Ishikawa (cell line): ENCODE results near the gene TNIP2.

ENCODE experiments used
- CEBPB ChIP-seq: IDR thresholded peaks from 2 replicates; pipeline ENCODE4 v1.6.1; 2012
- CREB1 ChIP-seq: IDR thresholded peaks from 2 replicates; pipeline ENCODE4 v1.6.1; 2012; ENCODE audit warnings: low read depth
- EGR1 ChIP-seq: IDR thresholded peaks from 2 replicates; pipeline ENCODE4 v1.6.1; 2012
- EP300 ChIP-seq: IDR thresholded peaks from 2 replicates; pipeline ENCODE4 v1.6.1; 2012; ENCODE audit warnings: borderline replicate concordance
- FOXM1 ChIP-seq: IDR thresholded peaks from 2 replicates; pipeline ENCODE4 v1.6.1; 2012; ENCODE audit warnings: low read depth, borderline replicate concordance
- NFIC ChIP-seq: IDR thresholded peaks from 2 replicates; pipeline ENCODE4 v1.6.1; 2012
- RAD21 ChIP-seq: IDR thresholded peaks from 2 replicates; pipeline ENCODE4 v1.6.1; 2012; ENCODE audit warnings: low read depth
- TAF1 ChIP-seq: IDR thresholded peaks from 2 replicates; pipeline ENCODE4 v1.6.1; 2012; ENCODE audit warnings: low read depth, mild to moderate bottlenecking
- TCF12 ChIP-seq: IDR thresholded peaks from 2 replicates; pipeline ENCODE4 v1.6.1; 2012; ENCODE audit warnings: low read depth
- TEAD4 ChIP-seq: IDR thresholded peaks from 2 replicates; pipeline ENCODE4 v1.6.1; 2012
- YY1 ChIP-seq: IDR thresholded peaks from 2 replicates; pipeline ENCODE4 v1.6.1; 2012; ENCODE audit warnings: low read depth
- ZBTB7A ChIP-seq: IDR thresholded peaks from 2 replicates; pipeline ENCODE4 v1.6.1; 2012; ENCODE audit warnings: low read depth
- TF ChIP-seq, protein P1 (sequence below): IDR thresholded peaks from 2 replicates; pipeline ENCODE4 v1.6.1; 2012
- TF ChIP-seq, protein P2 (sequence below): IDR thresholded peaks from 2 replicates; pipeline ENCODE4 v1.6.1; 2012; ENCODE audit warnings: low read depth, mild to moderate bottlenecking
- TF ChIP-seq, protein P3 (sequence below): IDR thresholded peaks from 2 replicates; pipeline ENCODE4 v1.6.1; 2012

The TNIP2 gene

DNA sequence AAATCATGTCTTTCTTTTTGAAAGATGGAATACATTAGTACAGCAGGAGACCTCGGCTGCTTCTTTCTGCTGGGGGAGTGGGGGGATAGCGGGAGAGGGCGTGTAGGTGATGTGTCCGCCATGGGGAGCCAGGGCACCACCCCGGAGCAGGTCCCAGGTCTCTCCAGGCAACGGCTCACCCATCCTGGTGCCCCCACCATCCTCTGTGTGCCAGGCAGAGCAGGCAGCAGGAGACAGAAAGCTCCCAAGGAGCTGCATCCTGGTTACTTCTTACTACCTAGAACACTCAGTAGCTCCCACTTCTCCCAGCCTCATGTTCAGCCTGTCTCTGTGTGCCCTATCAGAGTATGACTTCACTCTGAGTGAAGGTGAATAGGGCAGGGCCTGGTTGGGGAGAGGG is 23.6 kb downstream of the TNIP2 start:
- TF ChIP-seq, protein P1, sequence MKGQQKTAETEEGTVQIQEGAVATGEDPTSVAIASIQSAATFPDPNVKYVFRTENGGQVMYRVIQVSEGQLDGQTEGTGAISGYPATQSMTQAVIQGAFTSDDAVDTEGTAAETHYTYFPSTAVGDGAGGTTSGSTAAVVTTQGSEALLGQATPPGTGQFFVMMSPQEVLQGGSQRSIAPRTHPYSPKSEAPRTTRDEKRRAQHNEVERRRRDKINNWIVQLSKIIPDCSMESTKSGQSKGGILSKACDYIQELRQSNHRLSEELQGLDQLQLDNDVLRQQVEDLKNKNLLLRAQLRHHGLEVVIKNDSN = no peak
- TF ChIP-seq CEBPB (no peak), FOXM1 (no peak)

DNA sequence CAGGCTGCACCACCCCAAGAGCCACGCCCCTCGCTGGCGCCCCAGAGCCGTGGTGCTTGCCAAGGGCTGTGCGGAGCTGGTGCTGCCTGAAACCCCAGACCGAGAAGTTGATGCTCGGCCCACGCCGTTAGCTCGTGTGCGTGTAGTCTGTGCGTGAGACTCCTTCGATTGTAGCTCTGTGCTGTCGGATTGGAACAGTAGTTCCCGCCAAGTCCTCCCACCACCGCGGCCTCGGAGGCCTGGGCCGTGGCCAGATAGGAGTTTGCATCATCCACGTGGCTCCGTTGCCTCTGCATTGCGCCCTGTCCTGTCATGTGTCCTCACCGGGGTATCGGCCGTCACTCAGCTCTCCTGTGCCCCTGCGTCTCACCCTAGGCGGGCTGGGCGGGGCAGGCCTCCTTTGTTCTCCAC is 24.2 kb downstream of the TNIP2 start:
- TF ChIP-seq FOXM1 (no peak), CEBPB (no peak), NFIC (no peak), EP300 (no peak), CREB1 (no peak), RAD21 (no peak), TAF1 (no peak), YY1 (no peak), TCF12 (no peak), EGR1 (no peak), TEAD4 (no peak)
- TF ChIP-seq, protein P2, sequence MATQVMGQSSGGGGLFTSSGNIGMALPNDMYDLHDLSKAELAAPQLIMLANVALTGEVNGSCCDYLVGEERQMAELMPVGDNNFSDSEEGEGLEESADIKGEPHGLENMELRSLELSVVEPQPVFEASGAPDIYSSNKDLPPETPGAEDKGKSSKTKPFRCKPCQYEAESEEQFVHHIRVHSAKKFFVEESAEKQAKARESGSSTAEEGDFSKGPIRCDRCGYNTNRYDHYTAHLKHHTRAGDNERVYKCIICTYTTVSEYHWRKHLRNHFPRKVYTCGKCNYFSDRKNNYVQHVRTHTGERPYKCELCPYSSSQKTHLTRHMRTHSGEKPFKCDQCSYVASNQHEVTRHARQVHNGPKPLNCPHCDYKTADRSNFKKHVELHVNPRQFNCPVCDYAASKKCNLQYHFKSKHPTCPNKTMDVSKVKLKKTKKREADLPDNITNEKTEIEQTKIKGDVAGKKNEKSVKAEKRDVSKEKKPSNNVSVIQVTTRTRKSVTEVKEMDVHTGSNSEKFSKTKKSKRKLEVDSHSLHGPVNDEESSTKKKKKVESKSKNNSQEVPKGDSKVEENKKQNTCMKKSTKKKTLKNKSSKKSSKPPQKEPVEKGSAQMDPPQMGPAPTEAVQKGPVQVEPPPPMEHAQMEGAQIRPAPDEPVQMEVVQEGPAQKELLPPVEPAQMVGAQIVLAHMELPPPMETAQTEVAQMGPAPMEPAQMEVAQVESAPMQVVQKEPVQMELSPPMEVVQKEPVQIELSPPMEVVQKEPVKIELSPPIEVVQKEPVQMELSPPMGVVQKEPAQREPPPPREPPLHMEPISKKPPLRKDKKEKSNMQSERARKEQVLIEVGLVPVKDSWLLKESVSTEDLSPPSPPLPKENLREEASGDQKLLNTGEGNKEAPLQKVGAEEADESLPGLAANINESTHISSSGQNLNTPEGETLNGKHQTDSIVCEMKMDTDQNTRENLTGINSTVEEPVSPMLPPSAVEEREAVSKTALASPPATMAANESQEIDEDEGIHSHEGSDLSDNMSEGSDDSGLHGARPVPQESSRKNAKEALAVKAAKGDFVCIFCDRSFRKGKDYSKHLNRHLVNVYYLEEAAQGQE = no peak
- TF ChIP-seq, protein P1 = no peak
- TF ChIP-seq, protein P3, sequence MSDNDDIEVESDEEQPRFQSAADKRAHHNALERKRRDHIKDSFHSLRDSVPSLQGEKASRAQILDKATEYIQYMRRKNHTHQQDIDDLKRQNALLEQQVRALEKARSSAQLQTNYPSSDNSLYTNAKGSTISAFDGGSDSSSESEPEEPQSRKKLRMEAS = no peak

DNA sequence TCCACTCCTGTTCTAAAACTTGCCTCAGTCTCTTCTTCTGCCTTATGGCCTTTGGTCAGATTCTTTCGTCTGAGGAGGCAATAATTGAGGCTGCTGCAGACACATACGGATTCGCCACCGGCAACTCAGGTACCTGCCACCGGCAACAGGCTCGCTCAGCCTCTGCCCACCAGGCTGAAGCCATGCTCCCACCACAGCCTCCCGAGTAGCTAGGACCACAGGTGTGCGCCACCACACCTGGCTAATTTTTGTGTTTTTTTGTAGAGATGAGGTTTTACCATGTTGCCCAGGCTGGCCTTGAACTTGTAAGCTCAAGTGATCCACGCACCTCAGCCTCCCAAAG is 26.6 kb downstream of the TNIP2 start:
- TF ChIP-seq TAF1 (no peak), TCF12 (no peak), EP300 (no peak), FOXM1 (no peak), NFIC (no peak), CREB1 (no peak), ZBTB7A (no peak), TEAD4 (no peak), YY1 (no peak), CEBPB (no peak), RAD21 (no peak), EGR1 (no peak)
- TF ChIP-seq, protein P3 = no peak
- TF ChIP-seq, protein P2 = no peak
- TF ChIP-seq, protein P1 = no peak

DNA sequence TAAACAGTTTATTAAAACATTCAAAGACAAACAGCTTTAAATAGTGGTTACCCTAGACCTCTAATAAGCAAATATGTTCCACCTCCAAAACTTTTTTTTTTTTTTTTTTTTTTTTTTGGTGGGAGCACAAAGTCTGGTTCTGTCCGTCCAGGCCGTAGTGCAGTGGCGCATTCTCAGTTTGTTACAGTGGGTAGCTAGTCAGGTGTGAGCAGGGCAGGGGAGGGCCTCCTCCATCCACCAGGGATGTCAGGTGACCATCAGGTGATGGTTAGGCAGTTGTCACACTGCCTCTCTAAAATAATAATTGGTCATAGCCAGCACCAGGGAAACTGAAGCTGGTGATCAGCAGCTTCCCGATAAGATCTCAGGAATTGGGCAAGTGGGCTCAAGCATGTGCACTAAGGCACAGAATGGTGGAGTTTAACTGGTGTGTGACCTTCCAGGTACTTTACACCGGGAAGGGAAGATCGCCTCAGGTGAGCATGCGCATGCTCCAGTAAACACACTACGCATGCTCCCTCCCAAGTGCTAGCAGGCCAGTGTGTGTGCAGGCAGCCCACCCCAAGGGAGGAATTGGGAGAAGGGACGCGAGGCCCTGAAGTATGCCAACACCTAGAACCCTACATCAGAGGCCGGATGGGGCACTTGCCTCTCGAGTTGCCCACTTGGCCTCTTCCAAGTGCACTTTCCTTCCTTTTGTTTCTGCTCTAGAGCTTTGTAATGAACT is 27.2 kb downstream of the TNIP2 start:
- TF ChIP-seq ZBTB7A = no peak
- TF ChIP-seq EP300 = no peak
- TF ChIP-seq, protein P2 = no peak
- TF ChIP-seq, protein P1 = no peak
- no peak for TF ChIP-seq RAD21
- no peak for TF ChIP-seq FOXM1
- no peak for TF ChIP-seq TEAD4
- no peak for TF ChIP-seq CEBPB
- TF ChIP-seq TAF1 = no peak
- no peak for TF ChIP-seq TCF12
